Amygdala (tissue), 56 donors: ENCODE data around the gene ZNF385B.

Source experiments
- DNase-seq, 56 donors: peaks; one replicate each; lab custom pipeline; 2025; lab: John Stamatoyannopoulos, UW

The ZNF385B gene

GRCh38 chr2:179559108-179559806, 302.2 kb downstream of the ZNF385B start:
- DNase-seq = no peak

- DNase-seq = no peak
Observed at GRCh38 chr2:179558010-179558934, 303.1 kb downstream of the ZNF385B start.

GRCh38 chr2:179556425-179556824, 305.0 kb downstream of the ZNF385B start:
- DNase-seq = no peak

GRCh38 chr2:179555691-179556283, 305.6 kb downstream of the ZNF385B start:
- peak in 1 of 56 donors; percentile 11 for DNase-seq

- no peak for DNase-seq
Observed at GRCh38 chr2:179554639-179555386, 306.6 kb downstream of the ZNF385B start.

GRCh38 chr2:179553382-179553781, 308.0 kb downstream of the ZNF385B start:
- no peak for DNase-seq

- DNase-seq = no peak
Observed at GRCh38 chr2:179551539-179552045, 309.8 kb downstream of the ZNF385B start.

GRCh38 chr2:179550849-179551248, 310.6 kb downstream of the ZNF385B start:
- DNase-seq = no peak

GRCh38 chr2:179550214-179550613, 311.2 kb downstream of the ZNF385B start:
- DNase-seq = no peak

GRCh38 chr2:179546656-179547055, 314.8 kb downstream of the ZNF385B start:
- DNase-seq = no peak

- DNase-seq = no peak
Observed at GRCh38 chr2:179545024-179545423, 316.4 kb downstream of the ZNF385B start.

GRCh38 chr2:179543361-179543901, 318.0 kb downstream of the ZNF385B start:
- no peak for DNase-seq

GRCh38 chr2:179541586-179541985, 319.8 kb downstream of the ZNF385B start:
- no peak for DNase-seq

GRCh38 chr2:179539124-179539511, 322.3 kb downstream of the ZNF385B start:
- no peak for DNase-seq

GRCh38 chr2:179538406-179539123, 322.8 kb downstream of the ZNF385B start:
- no peak for DNase-seq

GRCh38 chr2:179536185-179536584, 325.2 kb downstream of the ZNF385B start:
- no peak for DNase-seq

GRCh38 chr2:179533875-179534274, 327.5 kb downstream of the ZNF385B start:
- no peak for DNase-seq

GRCh38 chr2:179532863-179533278, 328.5 kb downstream of the ZNF385B start:
- DNase-seq = no peak

GRCh38 chr2:179528576-179529069, 332.8 kb downstream of the ZNF385B start:
- DNase-seq = no peak
